ENCODE measurements around the gene ZNF888.
A peak's percentile ranks its signal among the peaks of the same experiment; 100 is the strongest.
"Not testable (repeated sequence)": the region's sequence is repeated elsewhere in the genome, so short reads cannot be mapped to it uniquely, and the experiment has no call there.

ZNF888 gene

DNA sequence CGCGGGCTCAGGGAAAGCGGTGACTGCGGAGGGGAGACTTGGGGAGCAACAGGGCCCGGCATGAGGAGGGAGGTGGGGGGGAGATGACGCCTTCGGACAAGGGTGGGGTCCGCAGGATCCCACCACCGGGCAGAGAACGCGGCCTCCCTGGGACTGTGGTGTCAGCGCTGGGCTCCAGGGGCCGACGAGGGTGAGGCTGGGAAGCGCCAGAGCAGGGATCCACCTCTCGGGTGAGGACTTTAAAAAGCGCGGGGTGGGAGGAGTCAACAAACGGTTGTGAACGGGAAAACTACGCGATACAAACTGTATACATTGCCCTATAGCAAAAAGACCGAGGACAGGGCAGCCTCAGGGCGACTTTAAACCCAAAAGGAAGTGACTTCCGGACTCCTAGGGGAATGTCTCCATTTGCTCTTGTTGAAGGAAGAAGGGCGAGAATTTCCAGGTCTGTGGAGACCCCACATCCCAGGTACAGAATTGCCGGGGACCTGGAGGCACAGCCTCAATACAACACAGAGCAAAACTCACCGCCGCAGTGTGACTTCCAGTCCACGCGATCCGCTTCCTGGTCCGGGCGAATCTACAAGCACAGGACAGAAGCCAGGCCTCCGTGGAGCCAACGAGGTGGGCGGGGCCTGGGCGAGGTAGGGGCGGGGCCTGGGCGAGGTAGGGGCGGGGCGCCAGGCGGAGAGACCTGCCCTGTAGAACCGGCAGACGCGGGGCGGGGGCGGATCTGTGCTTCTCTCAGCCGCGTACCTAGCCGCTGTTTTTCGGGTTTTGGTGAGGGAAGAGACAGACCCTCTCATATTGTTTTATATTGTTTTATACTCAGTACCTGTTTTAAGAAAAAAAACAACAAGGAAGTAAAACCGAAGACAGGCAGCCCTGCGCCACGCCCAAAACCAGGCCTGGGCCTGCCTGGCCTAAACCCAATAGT, at the start of gene ZNF888:
ZNF888 (minus strand) TSS at position 588 of the 937 bp plus-strand sequence. CDS start 5,555 bp downstream, outside the sequence.
- DNase-seq (ENCODE audit: low read depth in 2 of 2), result peak; percentile 72 to 73

DNA sequence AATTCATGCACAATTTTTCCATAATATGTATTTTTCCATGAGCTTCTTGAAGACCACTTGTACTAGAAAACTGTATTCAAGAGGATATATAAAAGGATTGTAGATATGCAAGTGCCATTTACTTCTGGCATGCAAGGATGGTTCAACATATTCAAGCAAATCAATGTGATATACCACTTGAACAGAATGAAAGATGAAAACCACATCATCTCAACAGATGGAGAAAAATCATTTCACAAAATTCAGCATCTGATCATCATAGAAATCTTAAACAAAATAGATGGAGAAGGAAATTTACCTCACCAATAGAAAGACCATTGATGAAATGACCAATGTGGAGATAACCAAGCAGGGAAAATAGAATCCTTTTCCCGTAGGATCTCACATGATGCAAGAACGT, 44.5 kb upstream of the ZNF888 start:
- DNase-seq (ENCODE audit: low read depth in 2 of 2), result no peak

DNA sequence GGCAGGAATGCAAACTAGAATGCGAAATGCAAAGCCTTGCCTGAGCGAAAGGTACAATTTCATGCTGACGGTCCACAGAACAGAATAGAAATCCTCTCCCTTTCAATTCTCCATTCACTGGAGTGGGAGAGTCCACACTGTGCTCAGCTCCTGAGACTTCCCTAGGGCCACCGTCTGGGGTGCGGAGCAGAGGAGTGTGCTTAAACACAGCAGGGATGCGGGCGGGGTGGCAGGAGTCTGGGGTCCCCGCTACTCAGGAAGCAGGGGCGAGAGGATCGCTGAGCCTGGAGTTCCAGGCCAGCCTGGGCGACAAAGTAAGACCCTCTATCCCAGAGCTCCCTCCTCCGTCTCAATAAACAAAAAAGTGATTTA, 40.0 kb upstream of the ZNF888 start:
- DNase-seq (ENCODE audit: low read depth in 2 of 2), result no peak

DNA sequence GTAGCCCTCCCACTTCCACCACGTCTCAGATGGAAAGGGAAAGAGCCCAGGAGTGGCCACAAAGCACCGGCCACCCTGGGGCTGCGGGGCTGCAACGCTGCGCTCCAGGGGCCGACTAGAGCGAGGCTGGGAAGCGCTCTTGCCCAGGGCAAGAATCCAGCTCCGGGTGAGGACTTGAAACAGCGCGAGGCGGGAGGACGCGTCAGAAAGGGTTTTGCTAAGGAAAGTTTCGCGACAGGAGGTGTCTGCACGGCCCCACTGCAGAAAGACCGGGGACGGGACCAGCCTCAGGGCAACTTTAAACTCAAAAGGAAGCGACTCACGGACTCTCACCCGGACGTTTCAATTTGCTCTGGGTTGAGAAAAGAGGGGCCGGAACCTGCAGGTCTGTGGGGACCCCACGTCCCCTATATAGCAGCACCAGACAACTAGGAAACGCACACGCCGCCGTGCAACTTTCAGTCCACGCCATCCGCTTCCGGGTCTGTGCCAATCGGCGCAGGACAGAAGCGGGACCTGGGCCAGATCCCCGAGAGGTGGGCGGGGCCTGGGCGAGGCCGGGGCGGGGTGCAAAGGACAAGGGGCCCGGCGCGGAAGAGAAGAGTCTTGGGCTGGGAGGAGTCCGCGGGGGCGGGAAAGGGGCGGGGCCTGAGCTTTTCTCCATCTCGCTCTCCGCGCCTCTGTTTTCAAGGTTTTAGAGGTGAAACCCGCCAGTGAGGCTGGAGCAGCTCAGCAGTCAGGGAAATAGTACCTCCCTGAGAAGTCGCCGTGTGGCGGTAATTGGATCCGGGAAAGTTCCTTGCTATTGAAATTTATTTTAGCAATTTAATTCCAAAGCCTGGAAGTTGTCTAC, 39.4 kb upstream of the ZNF888 start, which contains the start of gene ZNF816:
ZNF816 (minus strand) TSS at position 488 of the 853 bp plus-strand sequence. CDS start 6,792 bp downstream, outside the sequence.
- peak; percentile 98 to 99 for DNase-seq (ENCODE audit: low read depth in 2 of 2)

DNA sequence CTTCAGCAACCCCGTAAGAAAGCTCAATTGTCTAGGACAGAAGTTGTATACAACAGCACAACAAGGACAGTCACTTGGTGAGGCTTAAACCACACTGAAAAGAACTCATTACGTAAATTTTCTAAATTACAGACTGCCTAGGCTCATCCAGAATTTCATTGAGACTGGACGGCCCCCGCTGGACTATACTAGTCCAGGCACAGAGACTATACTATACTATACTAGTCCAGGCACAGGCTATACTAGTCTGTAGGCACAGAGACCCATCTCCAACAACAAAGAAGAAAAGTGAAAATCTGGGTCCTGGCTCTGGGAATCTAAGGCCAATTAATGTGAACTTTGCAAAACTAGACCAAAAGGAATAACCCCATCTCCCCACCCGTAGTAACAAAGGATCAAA, 38.8 kb upstream of the ZNF888 start:
- no peak for DNase-seq (ENCODE audit: low read depth in 2 of 2)

DNA sequence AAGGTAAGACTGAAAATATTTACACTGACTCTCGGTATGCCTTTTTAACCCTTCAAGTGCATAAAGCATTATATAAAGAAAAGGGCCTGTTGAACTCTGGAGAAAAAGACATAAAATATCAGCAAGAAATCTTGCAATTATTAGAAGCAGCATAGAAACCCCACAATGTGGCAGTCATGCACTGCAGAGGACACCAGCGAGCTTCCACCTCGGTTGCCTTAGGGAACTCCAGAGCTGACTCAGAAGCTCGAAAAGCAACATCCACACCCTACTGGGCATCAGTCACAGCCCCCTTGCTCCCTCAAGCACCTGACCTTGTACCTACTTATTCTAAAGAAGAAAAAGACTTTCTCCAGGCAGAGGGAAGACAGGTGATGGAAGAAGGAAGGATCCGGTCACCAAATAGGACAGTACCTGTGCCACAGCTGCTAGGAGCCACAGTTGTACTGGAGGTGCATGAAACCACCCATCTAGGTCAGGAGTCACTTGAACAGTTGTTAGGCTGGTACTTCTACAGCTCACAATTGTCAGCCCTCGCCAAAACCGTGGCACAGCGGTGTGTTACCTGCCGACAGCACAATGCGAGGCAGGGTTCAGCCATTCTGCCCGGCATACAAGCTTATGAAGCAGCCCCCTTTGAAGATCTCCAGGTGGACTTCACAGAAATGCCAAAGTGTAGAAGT, 36.5 kb upstream of the ZNF888 start:
- DNase-seq (ENCODE audit: low read depth in 2 of 2), result no peak

DNA sequence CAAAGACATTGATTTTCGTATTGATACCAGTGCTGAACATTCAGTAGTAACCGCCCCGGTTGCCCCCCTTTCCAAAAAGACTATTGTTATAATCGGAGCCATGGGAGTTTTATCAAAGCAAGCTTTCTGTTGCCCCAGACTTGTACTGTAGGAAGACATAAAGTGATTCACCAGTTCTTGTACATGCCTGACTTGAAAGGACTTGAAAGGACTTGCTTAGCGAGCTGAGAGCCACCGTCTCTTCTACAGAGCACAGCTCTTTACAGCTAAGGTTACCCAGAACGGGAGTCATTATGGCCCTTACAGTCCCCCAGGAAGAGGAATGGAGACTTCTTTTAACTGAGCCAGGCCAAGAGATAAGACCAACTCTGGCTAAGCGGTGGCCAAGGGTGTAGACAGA, 34.4 kb upstream of the ZNF888 start:
- no peak for DNase-seq (ENCODE audit: low read depth in 2 of 2)

DNA sequence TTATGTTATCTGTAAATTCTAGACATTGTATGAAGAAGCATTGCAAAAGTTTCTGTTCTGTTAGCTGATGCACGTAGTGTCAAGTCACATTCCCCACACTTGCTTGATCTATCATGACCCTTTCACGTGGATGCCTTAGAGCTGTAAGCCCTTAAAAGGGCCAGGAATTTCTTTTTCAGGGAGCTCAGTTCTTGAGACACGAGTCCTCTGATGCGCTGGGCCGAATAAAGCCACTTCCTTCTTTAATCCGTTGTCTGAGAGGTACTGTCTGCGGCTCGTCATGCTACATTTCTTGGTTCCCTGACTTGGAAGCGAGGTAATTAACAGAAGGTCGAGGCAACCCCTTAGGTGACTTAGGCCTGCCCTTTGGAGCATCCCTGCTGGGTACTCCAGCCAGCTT, 33.7 kb upstream of the ZNF888 start:
- no peak for DNase-seq (ENCODE audit: low read depth in 2 of 2)

DNA sequence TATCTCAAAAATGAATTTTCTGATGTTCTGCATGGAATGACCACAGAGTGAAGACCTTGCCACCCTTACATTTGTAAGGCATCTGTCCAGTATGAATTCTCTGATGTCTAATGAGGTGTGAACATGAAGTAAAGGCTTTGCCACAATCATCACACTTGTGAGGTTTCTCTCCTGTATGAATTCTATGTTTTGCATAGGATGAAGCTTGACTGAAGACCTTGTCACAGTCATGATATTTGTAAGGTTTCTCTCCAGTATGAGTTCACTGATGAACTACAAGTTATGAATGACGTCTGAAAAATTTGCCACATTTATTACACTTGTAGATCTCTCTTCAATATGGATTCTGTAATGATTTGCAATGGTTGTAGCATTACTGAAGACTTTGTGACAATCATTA, 26.2 kb upstream of the ZNF888 start:
- DNase-seq (ENCODE audit: low read depth in 2 of 2), result no peak

DNA sequence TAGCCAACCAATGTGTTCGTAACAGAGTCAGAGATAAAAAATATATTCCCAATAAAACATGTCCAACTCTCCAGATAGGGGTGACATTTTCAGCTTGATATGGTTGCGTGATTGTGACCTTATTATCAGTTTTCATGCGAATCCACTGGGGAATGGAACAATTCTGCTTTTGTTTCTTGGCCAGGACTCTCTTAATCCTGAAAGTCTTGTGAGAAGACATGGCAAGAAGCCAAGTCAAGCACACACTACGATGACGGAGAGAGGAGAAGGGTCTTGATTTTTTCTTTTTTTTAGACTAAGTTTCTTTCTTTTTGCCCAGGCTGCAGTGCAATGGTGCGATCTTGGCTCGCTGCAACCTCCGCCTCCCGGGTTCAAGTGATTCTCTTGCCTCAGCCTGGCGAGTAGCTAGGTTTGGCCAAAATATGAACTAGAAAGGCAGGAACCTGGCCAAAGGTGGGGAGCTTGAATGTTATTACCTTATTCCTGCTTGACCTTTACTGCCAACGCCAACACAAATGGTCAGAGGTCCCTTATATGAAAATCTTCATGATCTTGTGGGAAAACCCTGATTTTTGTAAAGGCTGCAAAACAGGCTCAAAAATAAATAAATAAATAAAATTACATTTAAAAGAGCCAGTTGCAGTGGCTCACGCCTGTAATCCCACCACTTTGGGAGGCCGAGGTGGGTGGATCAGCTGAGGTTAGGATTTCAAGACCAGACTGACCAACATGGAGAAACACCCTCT, 25.0 kb upstream of the ZNF888 start:
- no peak for DNase-seq (ENCODE audit: low read depth in 2 of 2)

DNA sequence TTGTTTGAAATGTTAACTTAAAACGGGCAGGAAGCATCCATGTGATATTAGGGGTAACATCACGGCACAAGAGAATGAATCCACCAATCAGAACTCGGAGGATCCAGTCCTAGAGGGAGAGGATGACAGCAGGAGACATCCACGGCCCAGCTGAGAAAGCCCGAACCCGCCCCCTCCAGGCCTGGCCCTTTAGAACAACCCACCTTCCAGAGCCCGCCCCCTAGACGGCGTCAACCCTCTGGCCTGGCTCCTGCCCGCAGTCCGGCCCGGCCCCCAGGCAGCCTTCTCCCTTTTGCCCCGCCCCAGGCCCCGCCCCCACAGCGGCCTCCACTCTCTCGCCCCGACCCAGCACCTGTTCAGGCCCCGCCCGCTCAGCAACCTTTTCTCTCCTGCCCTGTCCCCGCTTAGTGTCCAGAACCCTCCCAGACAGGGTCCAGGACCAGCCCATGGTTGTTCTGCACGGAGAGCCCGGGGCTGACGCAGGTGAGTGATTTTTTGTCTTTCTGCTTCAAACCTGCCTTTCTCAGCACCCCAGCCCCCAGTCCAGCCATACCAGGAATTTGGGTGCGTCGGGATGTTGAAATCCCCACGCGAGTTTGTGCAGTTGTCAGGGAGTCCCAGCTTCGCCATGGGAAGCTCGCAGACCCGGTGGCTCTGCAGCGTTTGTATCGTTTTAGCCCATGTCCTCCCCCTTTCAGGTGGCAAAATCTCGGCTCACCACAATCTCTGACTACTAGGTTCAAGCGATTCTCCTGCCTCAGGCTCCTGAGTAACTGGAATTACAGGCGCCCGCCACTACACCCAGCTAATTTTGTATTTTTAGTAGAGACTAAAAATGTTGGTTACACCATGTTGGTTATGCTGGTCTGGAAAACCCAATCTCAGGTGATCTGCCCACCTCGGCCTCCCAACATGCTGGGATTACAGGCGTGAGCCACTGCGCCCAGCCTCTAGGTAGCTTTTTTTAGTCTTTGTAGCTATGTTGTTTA, 23.4 kb upstream of the ZNF888 start:
- DNase-seq (ENCODE audit: low read depth in 2 of 2), result no peak

DNA sequence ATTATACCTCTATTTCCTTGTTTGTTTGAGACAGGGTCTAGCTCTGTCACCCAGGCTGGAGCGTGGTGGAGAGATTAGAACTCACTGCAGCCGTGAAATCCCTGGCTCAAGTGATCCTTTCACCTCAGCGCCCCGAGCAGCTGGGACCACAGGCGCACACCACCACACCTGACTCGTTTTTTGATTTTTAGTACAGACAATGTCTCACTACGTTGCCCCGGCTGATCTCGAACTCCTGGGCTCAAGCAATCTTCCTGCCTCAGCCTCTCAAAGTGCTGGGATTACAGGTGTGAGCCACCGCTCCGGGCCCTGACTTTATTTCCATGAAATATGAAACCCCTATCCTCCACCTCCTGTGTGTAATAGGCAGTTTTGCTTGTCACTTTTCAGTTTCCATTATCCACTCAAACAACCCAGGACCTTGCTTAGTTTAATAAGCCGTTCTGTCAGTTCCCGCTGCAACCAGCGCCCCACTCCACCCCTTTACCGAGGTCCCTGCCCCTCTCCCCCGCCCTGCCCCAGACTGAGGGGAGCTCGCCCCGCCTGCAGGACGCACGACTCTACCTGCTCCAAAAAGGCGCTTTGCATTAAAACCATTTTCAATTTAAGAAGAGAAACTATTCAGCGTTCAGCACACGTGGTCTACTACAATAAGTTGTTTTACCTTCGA, 22.6 kb upstream of the ZNF888 start:
- DNase-seq (ENCODE audit: low read depth in 2 of 2), result no peak

DNA sequence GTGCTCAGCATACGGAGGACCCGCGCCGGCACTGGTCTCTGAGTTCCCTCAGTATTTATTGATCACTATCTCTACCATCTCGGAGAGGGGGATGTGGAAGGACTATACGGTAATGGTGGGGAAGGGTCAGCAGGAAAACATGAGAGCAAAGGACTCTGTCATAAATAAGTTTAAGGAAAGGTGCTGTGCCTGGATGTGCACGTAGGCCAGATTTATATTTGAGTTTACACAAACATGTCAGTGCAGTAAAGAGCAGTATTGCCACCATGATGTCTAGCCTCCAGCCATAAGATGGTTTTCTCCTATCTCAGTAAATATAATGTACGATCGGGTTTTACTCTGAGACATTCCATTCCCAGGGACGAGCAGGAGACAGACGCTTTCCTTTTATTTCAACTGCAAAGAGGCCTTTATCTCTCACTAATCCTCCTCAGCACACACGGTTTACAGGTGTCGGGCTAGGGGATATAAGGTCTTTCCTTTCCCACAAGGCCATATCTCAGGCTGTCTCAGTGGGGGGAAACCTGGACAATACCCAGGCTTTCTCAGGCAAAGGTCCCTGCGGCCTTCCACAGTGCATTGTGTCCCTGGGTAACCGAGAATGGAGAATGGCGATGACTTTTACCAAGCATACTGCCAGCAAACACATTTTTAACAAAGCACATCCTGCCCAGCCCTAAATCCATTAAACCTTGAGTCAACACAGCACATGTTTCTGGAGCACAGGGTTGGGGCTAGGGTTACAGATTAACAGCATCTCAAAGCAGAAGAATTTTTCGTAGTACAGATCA, 21.7 kb upstream of the ZNF888 start:
- DNase-seq (ENCODE audit: low read depth in 2 of 2), result not testable (repeated sequence)

DNA sequence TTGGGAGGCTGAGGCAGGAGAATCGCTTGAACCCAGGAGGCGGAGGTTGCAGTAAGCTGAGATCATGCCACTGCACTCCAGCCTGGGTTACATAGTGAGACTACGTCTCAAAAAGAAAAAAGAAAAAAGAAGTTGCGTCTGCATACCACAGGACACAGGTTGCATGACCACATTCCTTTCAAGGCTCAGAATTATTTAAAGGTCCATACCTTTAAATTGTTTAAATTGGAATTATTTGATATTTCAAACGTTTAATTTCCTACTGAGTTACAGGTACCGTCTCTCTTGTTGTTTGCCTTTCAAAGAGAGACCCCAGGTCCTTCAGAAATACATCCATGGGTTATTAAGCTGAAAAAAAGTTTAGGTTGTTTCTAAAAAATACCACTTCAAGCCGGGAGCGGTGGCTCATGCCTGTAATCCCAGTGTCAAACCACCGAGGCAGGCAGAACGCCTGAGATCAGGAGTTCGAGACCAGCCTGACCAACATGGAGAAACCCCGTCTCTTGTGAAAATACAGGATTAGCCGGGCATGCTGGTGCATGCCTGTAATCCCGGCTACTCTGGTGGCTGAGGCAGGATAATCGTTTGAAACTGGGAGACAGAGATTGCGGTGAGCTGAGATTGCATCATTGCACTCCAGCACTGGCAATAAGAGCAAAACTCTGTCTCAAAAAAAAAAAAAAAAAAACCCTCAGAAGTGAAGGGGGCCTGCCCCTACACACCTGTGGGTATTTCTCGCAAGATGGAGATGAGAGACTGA, 20.8 kb upstream of the ZNF888 start:
- DNase-seq (ENCODE audit: low read depth in 2 of 2), result no peak

DNA sequence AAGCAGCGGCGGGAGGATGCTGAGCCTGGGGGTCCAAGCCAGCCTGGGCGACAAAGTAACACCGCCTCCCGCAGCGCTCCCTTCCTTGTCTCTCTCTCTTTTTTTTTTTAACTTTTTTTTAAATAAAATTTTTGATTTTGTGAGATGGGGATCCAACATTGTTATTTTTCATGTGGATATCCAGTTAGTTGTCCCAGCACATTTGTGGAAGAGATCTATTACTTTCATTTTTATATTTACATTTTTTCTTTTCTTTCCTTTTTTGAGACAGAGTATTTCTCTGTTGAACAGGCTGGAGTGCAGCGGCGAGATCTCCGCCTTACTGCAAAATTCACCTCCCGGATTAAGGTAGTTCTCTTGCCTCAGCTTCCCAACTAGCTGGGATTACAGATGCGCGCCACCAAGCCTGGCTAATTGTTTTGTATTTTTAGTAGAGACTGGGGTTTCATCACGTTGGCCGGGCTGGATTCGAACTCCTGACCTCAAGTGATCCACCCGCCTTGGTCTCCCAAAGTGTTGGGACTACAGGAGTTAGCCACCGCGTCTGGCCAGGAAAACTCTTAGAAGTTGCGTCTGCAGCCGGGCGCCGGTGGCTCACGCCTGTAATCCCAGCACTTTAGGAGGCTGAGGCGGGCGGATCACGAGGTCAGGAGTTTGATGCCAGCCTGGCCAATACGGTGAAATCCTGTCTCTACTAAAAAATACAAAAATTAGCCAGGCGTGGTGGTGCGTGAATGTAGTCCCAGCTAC, 20.1 kb upstream of the ZNF888 start:
- DNase-seq (ENCODE audit: low read depth in 2 of 2), result no peak

DNA sequence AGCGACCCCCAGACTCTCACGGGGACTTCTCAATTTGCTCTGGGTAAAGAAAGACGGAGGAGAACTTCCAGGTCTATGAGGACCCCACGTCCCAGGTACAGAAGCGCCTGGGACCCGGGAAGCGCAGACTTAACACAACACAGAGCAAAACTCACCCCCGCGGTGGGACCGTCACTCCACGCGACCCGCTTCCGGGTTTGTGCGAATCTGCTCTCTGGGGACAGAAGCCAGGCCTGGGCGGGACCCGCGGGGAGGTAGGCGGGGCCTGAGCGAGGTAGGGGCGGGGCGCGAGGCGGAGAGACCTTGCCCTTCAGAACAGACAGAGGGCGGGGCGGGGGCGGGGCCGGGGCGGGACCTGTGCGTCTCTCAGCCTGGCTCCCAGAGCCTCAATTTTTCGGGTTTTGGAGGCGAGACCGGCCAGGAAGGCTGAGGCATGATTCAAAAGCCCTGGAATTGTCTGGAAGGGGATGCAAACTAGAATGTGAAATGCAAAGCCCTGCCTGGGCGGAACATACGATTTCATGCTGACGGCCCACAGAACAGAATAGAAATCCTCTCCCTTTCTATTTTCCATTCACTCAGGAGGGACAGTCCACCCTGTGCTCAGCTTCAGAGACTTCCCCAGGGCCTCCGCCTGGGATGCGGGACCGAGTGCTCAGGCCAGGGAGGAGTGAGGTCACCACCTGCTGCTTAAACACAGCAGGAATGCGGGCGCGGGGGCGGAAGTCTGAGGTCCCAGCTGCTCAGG, 19.3 kb upstream of the ZNF888 start:
- peak; percentile 84 to 91 for DNase-seq (ENCODE audit: low read depth in 2 of 2)

All from activated CD4-positive, alpha-beta T cell treated with anti-CD3 and anti-CD28 coated beads for 24 hours (primary cell).